ENCODE data around the gene HPSE. TPM values are rescaled to one million over a fixed set of nuclear protein-coding genes. Genes with fewer than 3 reads are reported as not detected.
A peak's percentile ranks its signal among the peaks of the same experiment; 100 is the strongest.

The HPSE gene
- total RNA-seq, 1 experiment from 2014 or later = 5.1 TPM

GRCh38 chr4:83285055-83285407 is 49.6 kb downstream of the HPSE start:
- Mint-ChIP-seq H3K36me3 (ENCODE audit: insufficient read depth, unreplicated experiment) (peaks cover 15% of the 10 kb centered on the region), H3K27ac (ENCODE audit: unreplicated experiment) (peak overlapping the region; percentile 84), H3K9me3 (ENCODE audit: low read depth, unreplicated experiment) (no peaks in the 10 kb centered on the region), H3K27me3 (ENCODE audit: unreplicated experiment) (no peaks in the 10 kb centered on the region), H3K4me1 (ENCODE audit: low read depth, unreplicated experiment) (peaks cover 21% of the 10 kb centered on the region), H3K4me3 (ENCODE audit: low read depth, unreplicated experiment) (peak overlapping the region; percentile 83)
- intact Hi-C loops (cut with micrococcal nuclease; ENCODE audit: unreplicated experiment) = no loop called here
- BruUV-seq (replicated peaks) = no TSS peak
- TF ChIP-seq CTCF (IDR thresholded peaks at IDR 0.05; ENCODE audit: unreplicated experiment) = no peak
- CTCF ChIA-PET = interaction anchor here (0.6 to 0.8 kb wide), 3 partner anchors 363 to 655 kb away, joined by 3 read pairs; no protein-coding TSS in a partner anchor
- DNase-seq = peak; percentile 2

- H3K9me3 Mint-ChIP-seq (ENCODE audit: low read depth, unreplicated experiment) = no peaks in the 10 kb centered on the region
- peak within 1 kb of the TSS; percentile 84 for H3K27ac Mint-ChIP-seq (ENCODE audit: unreplicated experiment)
- TSS peak; percentile 91 for BruUV-seq (replicated peaks)
- TF ChIP-seq CTCF (IDR thresholded peaks at IDR 0.05; ENCODE audit: unreplicated experiment) = no peak
- intact Hi-C loops (cut with micrococcal nuclease; ENCODE audit: unreplicated experiment) = loop anchor here (5.0 kb wide), 2 partner anchors 212 to 432 kb away; no protein-coding TSS in a partner anchor
- H3K27me3 Mint-ChIP-seq (ENCODE audit: unreplicated experiment) = no peaks in the 10 kb centered on the region
- DNase-seq = peak; percentile 93
- H3K4me3 Mint-ChIP-seq (ENCODE audit: low read depth, unreplicated experiment) = peak within 1 kb of the TSS; percentile 83
- CTCF ChIA-PET = interaction anchor here (0.6 to 0.8 kb wide), 3 partner anchors 10 to 654 kb away, joined by 3 read pairs; no protein-coding TSS in a partner anchor
- H3K4me1 Mint-ChIP-seq (ENCODE audit: low read depth, unreplicated experiment) = peaks cover 21% of the 10 kb centered on the region
- H3K36me3 Mint-ChIP-seq (ENCODE audit: insufficient read depth, unreplicated experiment) = peaks cover 15% of the 10 kb centered on the region
Observed at GRCh38 chr4:83284193-83285054, 50.2 kb downstream of the HPSE start, which contains the start of gene COQ2. Gene COQ2 (minus strand): TSS chr4:83284798. CDS start chr4:83284764, 34 bp downstream.

- H3K9me3 Mint-ChIP-seq (ENCODE audit: low read depth, unreplicated experiment) = no peaks in the 10 kb centered on the region
- no TSS peak for BruUV-seq (replicated peaks)
- H3K4me1 Mint-ChIP-seq (ENCODE audit: low read depth, unreplicated experiment) = peaks cover 21% of the 10 kb centered on the region
- CTCF ChIA-PET = no interaction called here
- no peaks in the 10 kb centered on the region for H3K27me3 Mint-ChIP-seq (ENCODE audit: unreplicated experiment)
- peaks cover 15% of the 10 kb centered on the region for H3K36me3 Mint-ChIP-seq (ENCODE audit: insufficient read depth, unreplicated experiment)
- H3K27ac Mint-ChIP-seq (ENCODE audit: unreplicated experiment) = no peak overlapping the region
- intact Hi-C loops (cut with micrococcal nuclease; ENCODE audit: unreplicated experiment) = loop anchor here (5.0 kb wide), 2 partner anchors 211 to 431 kb away; no protein-coding TSS in a partner anchor
- no peak for DNase-seq
- no peak for TF ChIP-seq CTCF (IDR thresholded peaks at IDR 0.05; ENCODE audit: unreplicated experiment)
- peak overlapping the region; percentile 83 for H3K4me3 Mint-ChIP-seq (ENCODE audit: low read depth, unreplicated experiment)
Observed at GRCh38 chr4:83283181-83283580, 51.5 kb downstream of the HPSE start.

GRCh38 chr4:83282049-83282535 is 52.6 kb downstream of the HPSE start:
- Mint-ChIP-seq H3K27ac (ENCODE audit: unreplicated experiment) (no peak overlapping the region), H3K27me3 (ENCODE audit: unreplicated experiment) (no peaks in the 10 kb centered on the region), H3K9me3 (ENCODE audit: low read depth, unreplicated experiment) (no peaks in the 10 kb centered on the region), H3K4me1 (ENCODE audit: low read depth, unreplicated experiment) (peaks cover 21% of the 10 kb centered on the region), H3K4me3 (ENCODE audit: low read depth, unreplicated experiment) (no peak overlapping the region), H3K36me3 (ENCODE audit: insufficient read depth, unreplicated experiment) (peaks cover 19% of the 10 kb centered on the region)
- peak; percentile 41 for DNase-seq
- CTCF ChIA-PET = interaction anchor here (0.7 to 1.0 kb wide), 6 partner anchors 94 to 247 kb away, joined by 3 to 7 read pairs (median 4); partner anchors contain the start of gene COPS4
- peak; percentile 30 for TF ChIP-seq CTCF (IDR thresholded peaks at IDR 0.05; ENCODE audit: unreplicated experiment)
- intact Hi-C loops (cut with micrococcal nuclease; ENCODE audit: unreplicated experiment) = loop anchor here (1.0 to 5.0 kb wide), 3 partner anchors 210 to 430 kb away; no protein-coding TSS in a partner anchor
- BruUV-seq (replicated peaks) = no TSS peak
